K562 (cell line): ENCODE results near the gene IGF2R. TPM values are rescaled to one million over a fixed set of nuclear protein-coding genes. Genes with fewer than 3 reads are reported as not detected.

ENCODE experiments used
- ATAC-seq: fragments of 200-7000 bp; cut with Tn5 transposase; 3 replicates; pipeline ENCODE4 v1.9.1; 2020; ENCODE audit warnings: moderate library complexity
- BruUV-seq: library from RNA; stranded (reverse); fragments of 400-500 nt; replicated peaks from 2 replicates; lab custom pipeline; 2021; lab: Mats Ljungman, UMichigan
- CTCF ChIA-PET: fragments of 300-600 bp; formaldehyde crosslinking; extraction: SDS; loops from one replicate; lab custom pipeline; 2021; ENCODE audit warnings: low intra/inter-chr PET ratio; lab: Yijun Ruan, JAX
- POLR2A ChIA-PET: fragments of 300-600, 350-650 bp; sonication (Branson Sonifier 250); formaldehyde crosslinking; extraction: SDS; loops from one replicate; lab custom pipeline; 2021; ENCODE audit warnings: antibody characterized with exemption, inconsistent platforms; lab: Yijun Ruan, JAX
- DNase-seq, 4 experiments: peaks; one replicate each; pipeline versions ENCODE4 v3.0.0 to v3.0.0-alpha.2; 2011 to 2018; ENCODE audit warnings: low spot score in 3 of 4, mixed read lengths in 3 of 4; ENCODE audit errors: extremely low read depth in 1 of 4
- FAIRE-seq: peaks from 2 replicates; lab custom pipeline; 2011; peaks lifted over from hg19 to GRCh38; lab: Jason Lieb, UNC
- H2AFZ ChIP-seq: 2 replicates; pipeline ENCODE4 v1.6.0; 2011; ENCODE audit warnings: low read depth, low read length, control low read depth, inconsistent platforms
- H3K27ac ChIP-seq: fragments of 200-600 bp; 3 replicates; pipeline ENCODE4 v1.8.0; 2011; ENCODE audit warnings: low read depth, mild to moderate bottlenecking, control low read depth, inconsistent platforms, low read length, moderate library complexity, mixed read lengths; ENCODE audit errors: extremely low read depth
- H3K27me3 ChIP-seq, 2 experiments: fragments of 300-600 bp in 1 of 2; 2 replicates in 1 of 2; 3 replicates in 1 of 2; pipeline versions ENCODE4 v1.6.0 to v1.8.0; 2011; ENCODE audit warnings: inconsistent platforms in 2 of 2, low read length in 2 of 2, mild to moderate bottlenecking in 1 of 2, mixed read lengths in 1 of 2, moderate library complexity in 1 of 2; ENCODE audit not compliant: control insufficient read depth in 2 of 2, insufficient read depth in 2 of 2
- H3K36me3 ChIP-seq: fragments of 300-600 bp; 3 replicates; pipeline ENCODE4 v1.8.0; 2011; ENCODE audit warnings: mild to moderate bottlenecking, low read length, inconsistent platforms; ENCODE audit not compliant: control insufficient read depth, insufficient read depth
- H3K4me1 ChIP-seq, 2 experiments: fragments of 200-600 bp in 1 of 2; replicated peaks in 1 of 2; 2 replicates in 1 of 2; 3 replicates in 1 of 2; pipeline versions ENCODE4 v1.5.1 to v1.8.0; 2011; ENCODE audit warnings: inconsistent platforms in 2 of 2, low read length in 2 of 2, mild to moderate bottlenecking in 1 of 2, mixed read lengths in 1 of 2, moderate library complexity in 1 of 2; ENCODE audit not compliant: control insufficient read depth in 2 of 2, insufficient read depth in 2 of 2
- H3K4me2 ChIP-seq: 2 replicates; pipeline ENCODE4 v1.6.1; 2011; ENCODE audit warnings: low read length, control low read depth, inconsistent platforms, mixed read lengths; ENCODE audit not compliant: insufficient read depth
- H3K4me3 ChIP-seq: fragments of 200-600 bp; sonication (generic), shearing (Covaris generic); 2 replicates; pipeline ENCODE4 v1.5.1; 2016; ENCODE audit warnings: control low read depth, inconsistent platforms
- H3K79me2 ChIP-seq: fragments of 200-600 bp; 3 replicates; pipeline ENCODE4 v1.8.0; 2011; ENCODE audit warnings: low read length, inconsistent platforms; ENCODE audit not compliant: control insufficient read depth, insufficient read depth
- H3K9ac ChIP-seq, 2 experiments: 2 replicates each; pipeline versions ENCODE4 v1.6.0 to v1.6.1; 2011; ENCODE audit warnings: low read depth in 2 of 2, low read length in 2 of 2, control low read depth in 1 of 2, inconsistent platforms in 1 of 2, mild to moderate bottlenecking in 1 of 2, mixed read lengths in 1 of 2; ENCODE audit not compliant: insufficient read depth in 1 of 2
- H3K9me1 ChIP-seq: one replicate; pipeline ENCODE4 v1.6.0; 2011; ENCODE audit warnings: inconsistent platforms, mild to moderate bottlenecking, low read length, moderate library complexity; ENCODE audit not compliant: control insufficient read depth, insufficient read depth
- H3K9me3 ChIP-seq: replicated peaks from 2 replicates; pipeline ENCODE4 v1.5.1; 2011; ENCODE audit warnings: low read depth, low read length, inconsistent platforms; ENCODE audit not compliant: control insufficient read depth, insufficient read depth
- H4K20me1 ChIP-seq: replicated peaks from 2 replicates; pipeline ENCODE4 v1.6.1; 2011; ENCODE audit warnings: low read length, inconsistent platforms, mixed read lengths; ENCODE audit not compliant: control insufficient read depth, insufficient read depth
- EWSR1 ChIP-seq: fragments of 450-650 bp; IDR thresholded peaks from 2 replicates; pipeline ENCODE4 v1.6.1; 2018; ENCODE audit warnings: borderline replicate concordance, mild to moderate bottlenecking, low read depth, moderate library complexity; ENCODE audit not compliant: partially characterized antibody
- KDM2B ChIP-seq: fragments of 250-450 bp; sonication (Bioruptor Pico); IDR thresholded peaks from 2 replicates; pipeline ENCODE4 v1.8.0; 2021; ENCODE audit warnings: mild to moderate bottlenecking, moderate library complexity
- RCOR1 ChIP-seq, 2 experiments: IDR thresholded peaks; 2 replicates each; pipeline ENCODE4 v1.6.1; 2012; ENCODE audit warnings: low read depth in 2 of 2, low read length in 2 of 2, borderline replicate concordance in 1 of 2, improper control_type of control experiment in 1 of 2
- RFX7 ChIP-seq: fragments of 250-450 bp; sonication (Bioruptor Pico); IDR thresholded peaks from 2 replicates; pipeline ENCODE4 v1.5.1; 2021; ENCODE audit warnings: mild to moderate bottlenecking
- SUPT5H ChIP-seq: fragments of 450-650 bp; IDR thresholded peaks from 2 replicates; pipeline ENCODE4 v1.6.1; 2016
- ZC3H11A ChIP-seq: IDR thresholded peaks from 2 replicates; pipeline ENCODE4 v1.6.1; 2012; ENCODE audit warnings: low read depth, low read length, improper control_type of control experiment
- ZNF347 ChIP-seq: fragments of 450-650 bp; formaldehyde crosslinking; IDR thresholded peaks from 2 replicates; pipeline ENCODE4 v1.4.0; 2020; ENCODE audit warnings: low read depth, mild to moderate bottlenecking, moderate library complexity
- WGBS: fragments of 100-300 bp; shearing (Covaris generic); methylation state at CpG from one replicate; pipeline ENCODE4 v1.1.6; 2016; ENCODE audit warnings: low coverage, mixed read lengths; ENCODE audit not compliant: insufficient coverage; ENCODE audit errors: missing lambda C conversion rate; 5-methylcytosine and 5-hydroxymethylcytosine counted together
- in situ Hi-C: fragments of 300-500 bp; cut with MboI; formaldehyde crosslinking; loops from 4 replicates; pipeline ENCODE4 v1.15.0; 2018; ENCODE audit warnings: inconsistent platforms, mixed read lengths
- intact Hi-C: fragments of 100-400 bp; cut with micrococcal nuclease; formaldehyde crosslinking; loops from 2 replicates; pipeline ENCODE4 v1.14.2; 2022
- polyA plus RNA-seq, 8 experiments: library from polyadenylated mRNA; depleted of rRNA in 4 of 8; stranded (reverse) in 5 of 8; unstranded in 3 of 8; fragments of >200 nt; fragmentation: Nextera tagmentation in 2 of 8; fragmentation: Illumina TruSeq in 1 of 8; extraction: Ambion mirVana in 2 of 8; extraction: Trizol in 1 of 8; gene quantifications; 2 replicates each; pipeline versions ENCODE4 v1.2.1 to v1.2.3, GENCODE V29; 2011 to 2014; ENCODE audit warnings: inconsistent platforms in 1 of 8, missing spikeins in 1 of 8
- total RNA-seq, 7 experiments: library from RNA; depleted of rRNA in 6 of 7; stranded (reverse); fragments of >200 nt in 6 of 7; fragmentation: Illumina TruSeq in 2 of 7; extraction: Trizol in 2 of 7; gene quantifications; 2 replicates each; pipeline versions ENCODE4 v1.2.1 to v1.2.3, GENCODE V29; 2011 to 2021; ENCODE audit warnings: low replicate concordance in 1 of 7
- TF ChIP-seq, protein P1 (sequence below): fragments of 450-650 bp; IDR thresholded peaks from 2 replicates; pipeline ENCODE4 v1.6.1; 2016; ENCODE audit warnings: borderline replicate concordance
- TF ChIP-seq, protein P2 (sequence below): fragments of 250-450 bp; sonication (Bioruptor Pico); IDR thresholded peaks from 2 replicates; pipeline ENCODE4 v1.9.0; 2021; ENCODE audit warnings: mild to moderate bottlenecking, inconsistent platforms
- TF ChIP-seq, protein P3 (sequence below): sonication (generic); formaldehyde crosslinking; IDR thresholded peaks from 2 replicates; pipeline ENCODE4 v1.8.1; 2023; ENCODE audit warnings: missing genetic modification reagents, mild to moderate bottlenecking, borderline replicate concordance

IGF2R gene
- total and polyA plus RNA-seq, 9 of the 15 experiments (the other 6 are each of a cell fraction or from before 2014, with no cell fraction given) = 3.5 to 92.3 (median 34.5) TPM

DNA sequence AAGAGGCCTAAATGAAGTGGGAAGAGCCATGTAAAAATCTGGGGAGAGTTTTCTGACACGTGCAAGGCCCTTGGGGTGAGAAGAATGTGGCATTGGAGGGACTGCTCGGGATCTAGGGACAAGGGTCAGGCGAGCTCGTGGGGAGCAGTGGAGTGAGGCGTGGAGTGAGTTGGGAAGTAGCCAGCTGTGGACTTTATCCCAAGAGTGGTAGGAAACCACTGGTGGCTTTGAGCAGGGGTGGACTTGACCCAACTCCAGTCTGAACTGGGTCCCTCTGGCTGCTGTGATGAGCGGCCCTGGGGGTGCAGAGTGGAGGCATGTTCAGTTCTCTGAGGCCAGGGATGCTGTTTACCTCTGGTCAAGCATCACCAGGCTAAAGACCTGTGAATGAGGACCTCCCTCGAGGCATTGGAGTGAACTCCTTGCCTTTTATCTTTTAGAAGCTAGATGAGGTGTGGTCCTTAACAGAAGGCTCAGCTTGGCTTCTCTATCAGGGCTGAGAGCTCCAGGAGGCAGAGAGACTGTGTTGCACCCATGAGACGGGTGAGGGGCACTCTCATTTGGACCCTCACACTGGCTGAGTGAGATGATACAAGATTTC lies 173.3 kb downstream of the IGF2R start:
- ATAC-seq = no peak
- Histone ChIP-seq H3K9ac (no peak overlapping the region), H4K20me1 (0 out of 2 replicates have a peak, but pooled peaks cover 3% of the 10 kb centered on the region), H3K4me3 (no peak overlapping the region), H2AFZ (no peak overlapping the region), H3K27ac (no peak overlapping the region), H3K27me3 (peaks cover 2 to 20% of the 10 kb centered on the region in 2 experiments; a peak in 3 of 5 replicates), H3K9me1 (no peaks in the 10 kb centered on the region), H3K4me2 (no peak overlapping the region), H3K4me1 (0 out of 5 replicates have a peak, but pooled peaks cover 0 to 7% of the 10 kb centered on the region in 2 experiments), H3K9me3 (no peaks in the 10 kb centered on the region), H3K36me3 (no peaks in the 10 kb centered on the region), H3K79me2 (no peaks in the 10 kb centered on the region)
- ChIA-PET POLR2A (interaction anchor here (1.5 kb wide), 2 partner anchors 11 to 18 kb away, joined by 3 to 5 read pairs; no protein-coding TSS in a partner anchor), CTCF (no interaction called here)
- 0% methylated on average over 8 of the region's 8 CpGs for whole genome bisulfite sequencing
- DNase-seq = no peak
- no TSS peak for BruUV-seq
- TF ChIP-seq ZC3H11A (no peak), EWSR1 (no peak), RFX7 (CRISPR knock-in tag) (no peak), SUPT5H (no peak), KDM2B (no peak), ZNF347 (CRISPR knock-in tag) (no peak), RCOR1 (IDR thresholded peaks at IDR 0.05; ENCODE audit: borderline replicate concordance in 1 of 2, low read depth in 2 of 2, low read length in 2 of 2) (no peak)
- TF ChIP-seq, protein P1, sequence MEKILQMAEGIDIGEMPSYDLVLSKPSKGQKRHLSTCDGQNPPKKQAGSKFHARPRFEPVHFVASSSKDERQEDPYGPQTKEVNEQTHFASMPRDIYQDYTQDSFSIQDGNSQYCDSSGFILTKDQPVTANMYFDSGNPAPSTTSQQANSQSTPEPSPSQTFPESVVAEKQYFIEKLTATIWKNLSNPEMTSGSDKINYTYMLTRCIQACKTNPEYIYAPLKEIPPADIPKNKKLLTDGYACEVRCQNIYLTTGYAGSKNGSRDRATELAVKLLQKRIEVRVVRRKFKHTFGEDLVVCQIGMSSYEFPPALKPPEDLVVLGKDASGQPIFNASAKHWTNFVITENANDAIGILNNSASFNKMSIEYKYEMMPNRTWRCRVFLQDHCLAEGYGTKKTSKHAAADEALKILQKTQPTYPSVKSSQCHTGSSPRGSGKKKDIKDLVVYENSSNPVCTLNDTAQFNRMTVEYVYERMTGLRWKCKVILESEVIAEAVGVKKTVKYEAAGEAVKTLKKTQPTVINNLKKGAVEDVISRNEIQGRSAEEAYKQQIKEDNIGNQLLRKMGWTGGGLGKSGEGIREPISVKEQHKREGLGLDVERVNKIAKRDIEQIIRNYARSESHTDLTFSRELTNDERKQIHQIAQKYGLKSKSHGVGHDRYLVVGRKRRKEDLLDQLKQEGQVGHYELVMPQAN = no peak
- TF ChIP-seq, protein P2, sequence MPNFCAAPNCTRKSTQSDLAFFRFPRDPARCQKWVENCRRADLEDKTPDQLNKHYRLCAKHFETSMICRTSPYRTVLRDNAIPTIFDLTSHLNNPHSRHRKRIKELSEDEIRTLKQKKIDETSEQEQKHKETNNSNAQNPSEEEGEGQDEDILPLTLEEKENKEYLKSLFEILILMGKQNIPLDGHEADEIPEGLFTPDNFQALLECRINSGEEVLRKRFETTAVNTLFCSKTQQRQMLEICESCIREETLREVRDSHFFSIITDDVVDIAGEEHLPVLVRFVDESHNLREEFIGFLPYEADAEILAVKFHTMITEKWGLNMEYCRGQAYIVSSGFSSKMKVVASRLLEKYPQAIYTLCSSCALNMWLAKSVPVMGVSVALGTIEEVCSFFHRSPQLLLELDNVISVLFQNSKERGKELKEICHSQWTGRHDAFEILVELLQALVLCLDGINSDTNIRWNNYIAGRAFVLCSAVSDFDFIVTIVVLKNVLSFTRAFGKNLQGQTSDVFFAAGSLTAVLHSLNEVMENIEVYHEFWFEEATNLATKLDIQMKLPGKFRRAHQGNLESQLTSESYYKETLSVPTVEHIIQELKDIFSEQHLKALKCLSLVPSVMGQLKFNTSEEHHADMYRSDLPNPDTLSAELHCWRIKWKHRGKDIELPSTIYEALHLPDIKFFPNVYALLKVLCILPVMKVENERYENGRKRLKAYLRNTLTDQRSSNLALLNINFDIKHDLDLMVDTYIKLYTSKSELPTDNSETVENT = no peak
- TF ChIP-seq, protein P3, sequence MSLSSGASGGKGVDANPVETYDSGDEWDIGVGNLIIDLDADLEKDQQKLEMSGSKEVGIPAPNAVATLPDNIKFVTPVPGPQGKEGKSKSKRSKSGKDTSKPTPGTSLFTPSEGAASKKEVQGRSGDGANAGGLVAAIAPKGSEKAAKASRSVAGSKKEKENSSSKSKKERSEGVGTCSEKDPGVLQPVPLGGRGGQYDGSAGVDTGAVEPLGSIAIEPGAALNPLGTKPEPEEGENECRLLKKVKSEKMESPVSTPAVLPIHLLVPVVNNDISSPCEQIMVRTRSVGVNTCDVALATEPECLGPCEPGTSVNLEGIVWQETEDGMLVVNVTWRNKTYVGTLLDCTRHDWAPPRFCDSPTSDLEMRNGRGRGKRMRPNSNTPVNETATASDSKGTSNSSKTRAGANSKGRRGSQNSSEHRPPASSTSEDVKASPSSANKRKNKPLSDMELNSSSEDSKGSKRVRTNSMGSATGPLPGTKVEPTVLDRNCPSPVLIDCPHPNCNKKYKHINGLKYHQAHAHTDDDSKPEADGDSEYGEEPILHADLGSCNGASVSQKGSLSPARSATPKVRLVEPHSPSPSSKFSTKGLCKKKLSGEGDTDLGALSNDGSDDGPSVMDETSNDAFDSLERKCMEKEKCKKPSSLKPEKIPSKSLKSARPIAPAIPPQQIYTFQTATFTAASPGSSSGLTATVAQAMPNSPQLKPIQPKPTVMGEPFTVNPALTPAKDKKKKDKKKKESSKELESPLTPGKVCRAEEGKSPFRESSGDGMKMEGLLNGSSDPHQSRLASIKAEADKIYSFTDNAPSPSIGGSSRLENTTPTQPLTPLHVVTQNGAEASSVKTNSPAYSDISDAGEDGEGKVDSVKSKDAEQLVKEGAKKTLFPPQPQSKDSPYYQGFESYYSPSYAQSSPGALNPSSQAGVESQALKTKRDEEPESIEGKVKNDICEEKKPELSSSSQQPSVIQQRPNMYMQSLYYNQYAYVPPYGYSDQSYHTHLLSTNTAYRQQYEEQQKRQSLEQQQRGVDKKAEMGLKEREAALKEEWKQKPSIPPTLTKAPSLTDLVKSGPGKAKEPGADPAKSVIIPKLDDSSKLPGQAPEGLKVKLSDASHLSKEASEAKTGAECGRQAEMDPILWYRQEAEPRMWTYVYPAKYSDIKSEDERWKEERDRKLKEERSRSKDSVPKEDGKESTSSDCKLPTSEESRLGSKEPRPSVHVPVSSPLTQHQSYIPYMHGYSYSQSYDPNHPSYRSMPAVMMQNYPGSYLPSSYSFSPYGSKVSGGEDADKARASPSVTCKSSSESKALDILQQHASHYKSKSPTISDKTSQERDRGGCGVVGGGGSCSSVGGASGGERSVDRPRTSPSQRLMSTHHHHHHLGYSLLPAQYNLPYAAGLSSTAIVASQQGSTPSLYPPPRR (CRISPR knock-in tag) = no peak
- intact Hi-C loops (no loop called here), in situ Hi-C loops (loop anchor here (5.0 kb wide), 1 partner anchor 315 kb away; no protein-coding TSS in a partner anchor)
- no peak for FAIRE-seq
